ENCODE results near the gene MITF.

- TF ChIP-seq CTCF (IDR thresholded peaks at IDR 0.05 in 2 of 3, conservative IDR thresholded peaks at IDR 0.05 in 1 of 3; ENCODE audit: borderline replicate concordance in 1 of 3, insufficient read depth in 1 of 3, low read depth in 2 of 3, low read length in 2 of 3) (no peak), POLR2AphosphoS5 (IDR thresholded peaks at IDR 0.05; ENCODE audit: low read depth, low read length) (no peak), ATF3 (IDR thresholded peaks at IDR 0.05) (no peak), SIN3A (IDR thresholded peaks at IDR 0.05; ENCODE audit: low read depth) (no peak), EZH2 (IDR thresholded peaks at IDR 0.05) (no peak), POLR2A (IDR thresholded peaks at IDR 0.05; ENCODE audit: borderline replicate concordance, extremely low read depth, insufficient read depth, insufficient read length) (no peak), SRF (IDR thresholded peaks at IDR 0.05; ENCODE audit: low read depth) (no peak), REST (IDR thresholded peaks at IDR 0.05; ENCODE audit: low read depth) (no peak), JUND (IDR thresholded peaks at IDR 0.05) (no peak), YY1 (IDR thresholded peaks at IDR 0.05; ENCODE audit: extremely low read depth, insufficient replicate concordance, low read depth, low read length) (no peak), ZNF274 (IDR thresholded peaks at IDR 0.05; ENCODE audit: low read depth, low read length) (no peak), MAX (IDR thresholded peaks at IDR 0.05) (no peak)
Measured at GRCh38 chr3:69985266-69985665, 246.0 kb downstream of the MITF start.

Data from HCT116 (cell line).